Liver (tissue), 3 donors: Measurements from ENCODE around the gene SOX11.

Source experiments
- EGR1 ChIP-seq, 2 donors: IDR thresholded peaks; 2 replicates each; pipeline ENCODE4 v1.6.1; 2016 to 2018; ENCODE audit warnings: antibody characterized with exemption in 2 of 2, low read depth in 2 of 2
- GABPA ChIP-seq, 2 donors: IDR thresholded peaks in 1 of 2; conservative IDR thresholded peaks in 1 of 2; 2 replicates each; pipeline ENCODE4 v1.6.1; 2016; ENCODE audit warnings: antibody characterized with exemption in 2 of 2, mild to moderate bottlenecking in 1 of 2, moderate library complexity in 1 of 2
- HNF4G ChIP-seq: IDR thresholded peaks from 2 replicates; pipeline ENCODE4 v1.6.1; 2016; ENCODE audit warnings: antibody characterized with exemption
- JUND ChIP-seq, 2 donors: IDR thresholded peaks; 2 replicates each; pipeline ENCODE4 v1.6.1; 2016; ENCODE audit warnings: antibody characterized with exemption in 2 of 2
- MAX ChIP-seq: IDR thresholded peaks from 2 replicates; pipeline ENCODE4 v1.6.1; 2016; ENCODE audit warnings: antibody characterized with exemption
- RAD21 ChIP-seq, 2 donors: IDR thresholded peaks; 2 replicates each; pipeline ENCODE4 v1.6.1; 2016; ENCODE audit warnings: antibody characterized with exemption in 2 of 2, mild to moderate bottlenecking in 2 of 2
- RXRA ChIP-seq, 2 donors: IDR thresholded peaks; 2 replicates each; pipeline ENCODE4 v1.6.1; 2017 to 2018; ENCODE audit warnings: antibody characterized with exemption in 2 of 2, mild to moderate bottlenecking in 1 of 2
- SP1 ChIP-seq: IDR thresholded peaks from 2 replicates; pipeline ENCODE4 v1.6.1; 2018; ENCODE audit warnings: antibody characterized with exemption, mild to moderate bottlenecking
- TAF1 ChIP-seq: conservative IDR thresholded peaks from 2 replicates; pipeline ENCODE4 v1.6.1; 2016; ENCODE audit warnings: antibody characterized with exemption, mild to moderate bottlenecking
- YY1 ChIP-seq: IDR thresholded peaks from 2 replicates; pipeline ENCODE4 v1.6.1; 2016; ENCODE audit warnings: antibody characterized with exemption, mild to moderate bottlenecking
- ZBTB33 ChIP-seq: IDR thresholded peaks from 2 replicates; pipeline ENCODE4 v1.6.1; 2016; ENCODE audit warnings: antibody characterized with exemption
- TF ChIP-seq, protein P1 (sequence below): fragments of 150-350 bp; IDR thresholded peaks from 2 replicates; pipeline ENCODE4 v1.5.1; 2017; ENCODE audit warnings: improper control_type of control experiment, low read depth, low read length; ENCODE audit not compliant: missing input control
- TF ChIP-seq, protein P2 (sequence below): IDR thresholded peaks from 2 replicates; pipeline ENCODE4 v1.6.1; 2016; ENCODE audit warnings: antibody characterized with exemption
- TF ChIP-seq, protein P3 (sequence below): IDR thresholded peaks from 2 replicates; pipeline ENCODE4 v1.6.1; 2016; ENCODE audit warnings: antibody characterized with exemption, mild to moderate bottlenecking
- donor health status: healthy.
- donor health status: healthy.

- TF ChIP-seq, protein P1, sequence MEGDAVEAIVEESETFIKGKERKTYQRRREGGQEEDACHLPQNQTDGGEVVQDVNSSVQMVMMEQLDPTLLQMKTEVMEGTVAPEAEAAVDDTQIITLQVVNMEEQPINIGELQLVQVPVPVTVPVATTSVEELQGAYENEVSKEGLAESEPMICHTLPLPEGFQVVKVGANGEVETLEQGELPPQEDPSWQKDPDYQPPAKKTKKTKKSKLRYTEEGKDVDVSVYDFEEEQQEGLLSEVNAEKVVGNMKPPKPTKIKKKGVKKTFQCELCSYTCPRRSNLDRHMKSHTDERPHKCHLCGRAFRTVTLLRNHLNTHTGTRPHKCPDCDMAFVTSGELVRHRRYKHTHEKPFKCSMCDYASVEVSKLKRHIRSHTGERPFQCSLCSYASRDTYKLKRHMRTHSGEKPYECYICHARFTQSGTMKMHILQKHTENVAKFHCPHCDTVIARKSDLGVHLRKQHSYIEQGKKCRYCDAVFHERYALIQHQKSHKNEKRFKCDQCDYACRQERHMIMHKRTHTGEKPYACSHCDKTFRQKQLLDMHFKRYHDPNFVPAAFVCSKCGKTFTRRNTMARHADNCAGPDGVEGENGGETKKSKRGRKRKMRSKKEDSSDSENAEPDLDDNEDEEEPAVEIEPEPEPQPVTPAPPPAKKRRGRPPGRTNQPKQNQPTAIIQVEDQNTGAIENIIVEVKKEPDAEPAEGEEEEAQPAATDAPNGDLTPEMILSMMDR: no peak
- TF ChIP-seq GABPA (IDR thresholded peaks at IDR 0.05 in 1 of 2, conservative IDR thresholded peaks at IDR 0.05 in 1 of 2): no peak
- TF ChIP-seq RAD21 (IDR thresholded peaks at IDR 0.05): no peak
- no peak for TF ChIP-seq EGR1 (IDR thresholded peaks at IDR 0.05; ENCODE audit: low read depth in 2 of 2)
- TF ChIP-seq ZBTB33: no peak
- TF ChIP-seq YY1: no peak
- no peak for TF ChIP-seq MAX
- TF ChIP-seq JUND (IDR thresholded peaks at IDR 0.05): no peak
- no peak for TF ChIP-seq RXRA (IDR thresholded peaks at IDR 0.05)
- TF ChIP-seq, protein P2, sequence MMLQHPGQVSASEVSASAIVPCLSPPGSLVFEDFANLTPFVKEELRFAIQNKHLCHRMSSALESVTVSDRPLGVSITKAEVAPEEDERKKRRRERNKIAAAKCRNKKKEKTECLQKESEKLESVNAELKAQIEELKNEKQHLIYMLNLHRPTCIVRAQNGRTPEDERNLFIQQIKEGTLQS: no peak
- TF ChIP-seq, protein P3, sequence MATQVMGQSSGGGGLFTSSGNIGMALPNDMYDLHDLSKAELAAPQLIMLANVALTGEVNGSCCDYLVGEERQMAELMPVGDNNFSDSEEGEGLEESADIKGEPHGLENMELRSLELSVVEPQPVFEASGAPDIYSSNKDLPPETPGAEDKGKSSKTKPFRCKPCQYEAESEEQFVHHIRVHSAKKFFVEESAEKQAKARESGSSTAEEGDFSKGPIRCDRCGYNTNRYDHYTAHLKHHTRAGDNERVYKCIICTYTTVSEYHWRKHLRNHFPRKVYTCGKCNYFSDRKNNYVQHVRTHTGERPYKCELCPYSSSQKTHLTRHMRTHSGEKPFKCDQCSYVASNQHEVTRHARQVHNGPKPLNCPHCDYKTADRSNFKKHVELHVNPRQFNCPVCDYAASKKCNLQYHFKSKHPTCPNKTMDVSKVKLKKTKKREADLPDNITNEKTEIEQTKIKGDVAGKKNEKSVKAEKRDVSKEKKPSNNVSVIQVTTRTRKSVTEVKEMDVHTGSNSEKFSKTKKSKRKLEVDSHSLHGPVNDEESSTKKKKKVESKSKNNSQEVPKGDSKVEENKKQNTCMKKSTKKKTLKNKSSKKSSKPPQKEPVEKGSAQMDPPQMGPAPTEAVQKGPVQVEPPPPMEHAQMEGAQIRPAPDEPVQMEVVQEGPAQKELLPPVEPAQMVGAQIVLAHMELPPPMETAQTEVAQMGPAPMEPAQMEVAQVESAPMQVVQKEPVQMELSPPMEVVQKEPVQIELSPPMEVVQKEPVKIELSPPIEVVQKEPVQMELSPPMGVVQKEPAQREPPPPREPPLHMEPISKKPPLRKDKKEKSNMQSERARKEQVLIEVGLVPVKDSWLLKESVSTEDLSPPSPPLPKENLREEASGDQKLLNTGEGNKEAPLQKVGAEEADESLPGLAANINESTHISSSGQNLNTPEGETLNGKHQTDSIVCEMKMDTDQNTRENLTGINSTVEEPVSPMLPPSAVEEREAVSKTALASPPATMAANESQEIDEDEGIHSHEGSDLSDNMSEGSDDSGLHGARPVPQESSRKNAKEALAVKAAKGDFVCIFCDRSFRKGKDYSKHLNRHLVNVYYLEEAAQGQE: no peak
- TF ChIP-seq HNF4G: no peak
- TF ChIP-seq TAF1: no peak
- TF ChIP-seq SP1: no peak
Measured at GRCh38 chr2:5701266-5701665, 9.1 kb downstream of the SOX11 start.
